NCI-H226 (cell line): ENCODE data around the gene CPNE5.
"Not testable (repeated sequence)": the region's sequence is repeated elsewhere in the genome, so short reads cannot be mapped to it uniquely, and the experiment has no call there.

Experiments used
- DNase-seq: peaks from one replicate; pipeline ENCODE4 v3.0.0-alpha.2; 2015

CPNE5 gene

GRCh38 chr6:36813047-36813446 is 26.2 kb downstream of the CPNE5 start:
- not testable (repeated sequence) for DNase-seq

GRCh38 chr6:36809941-36810803 is 29.1 kb downstream of the CPNE5 start:
- DNase-seq = no peak

GRCh38 chr6:36809156-36809555 is 30.1 kb downstream of the CPNE5 start:
- no peak for DNase-seq

GRCh38 chr6:36808634-36809033 is 30.6 kb downstream of the CPNE5 start:
- DNase-seq = no peak

GRCh38 chr6:36807750-36808149 is 31.5 kb downstream of the CPNE5 start:
- DNase-seq = no peak

GRCh38 chr6:36807143-36807542 is 32.1 kb downstream of the CPNE5 start:
- DNase-seq = no peak

- no peak for DNase-seq
Observed at GRCh38 chr6:36805917-36806316, 33.3 kb downstream of the CPNE5 start.

GRCh38 chr6:36805096-36805797 is 34.0 kb downstream of the CPNE5 start:
- DNase-seq = no peak

GRCh38 chr6:36804563-36804962 is 34.7 kb downstream of the CPNE5 start:
- no peak for DNase-seq

- DNase-seq = no peak
Observed at GRCh38 chr6:36803908-36804307, 35.3 kb downstream of the CPNE5 start.

- no peak for DNase-seq
Observed at GRCh38 chr6:36803482-36803881, 35.8 kb downstream of the CPNE5 start.

GRCh38 chr6:36800223-36801076 is 38.8 kb downstream of the CPNE5 start:
- no peak for DNase-seq

- no peak for DNase-seq
Observed at GRCh38 chr6:36798852-36799251, 40.4 kb downstream of the CPNE5 start.

- DNase-seq = no peak
Observed at GRCh38 chr6:36797653-36798052, 41.6 kb downstream of the CPNE5 start.

GRCh38 chr6:36797055-36797454 is 42.2 kb downstream of the CPNE5 start:
- no peak for DNase-seq

- no peak for DNase-seq
Observed at GRCh38 chr6:36794713-36795065, 44.6 kb downstream of the CPNE5 start.

- no peak for DNase-seq
Observed at GRCh38 chr6:36793913-36794712, 45.1 kb downstream of the CPNE5 start.

GRCh38 chr6:36793296-36793912 is 45.8 kb downstream of the CPNE5 start:
- no peak for DNase-seq

GRCh38 chr6:36791521-36792135 is 47.6 kb downstream of the CPNE5 start:
- no peak for DNase-seq

- DNase-seq = no peak
Observed at GRCh38 chr6:36791085-36791484, 48.2 kb downstream of the CPNE5 start.

GRCh38 chr6:36788768-36789167 is 50.5 kb downstream of the CPNE5 start:
- DNase-seq = no peak

- no peak for DNase-seq
Observed at GRCh38 chr6:36788186-36788585, 51.1 kb downstream of the CPNE5 start.
